ENCODE results near the gene THUMPD2. TPM values are rescaled to one million over a fixed set of nuclear protein-coding genes. Genes with fewer than 3 reads are reported as not detected.
"Not testable (repeated sequence)": the region's sequence is repeated elsewhere in the genome, so short reads cannot be mapped to it uniquely, and the experiment has no call there.

THUMPD2 gene
- 10 to 100 TPM; 18.8 to 21.9 TPM for total RNA-seq

GRCh38 chr2:39778775-39779340 is at the start of gene THUMPD2:
THUMPD2 (minus strand) TSS chr2:39779258; CDS start chr2:39779239, 19 bp downstream.
- Mint-ChIP-seq H3K4me1 (peaks cover 46% of the 10 kb centered on the region), H3K36me3 (peaks cover 36% of the 10 kb centered on the region), H3K4me3 (peak within 1 kb of the TSS; percentile 92), H3K27me3 (no peaks in the 10 kb centered on the region), H3K27ac (peak within 1 kb of the TSS; percentile 90), H3K9me3 (peaks cover 2% of the 10 kb centered on the region)
- peak; percentile 78 for DNase-seq

GRCh38 chr2:39821871-39822270 is 42.8 kb upstream of the THUMPD2 start:
- Mint-ChIP-seq H3K9me3 (no peaks in the 10 kb centered on the region), H3K36me3 (no peaks in the 10 kb centered on the region), H3K4me1 (no peaks in the 10 kb centered on the region), H3K4me3 (no peak overlapping the region), H3K27ac (no peak overlapping the region), H3K27me3 (no peaks in the 10 kb centered on the region)
- no peak for DNase-seq

GRCh38 chr2:39816845-39817244 is 37.8 kb upstream of the THUMPD2 start:
- Mint-ChIP-seq H3K4me3 (no peak overlapping the region), H3K36me3 (peaks cover 4% of the 10 kb centered on the region), H3K27me3 (peaks cover 4% of the 10 kb centered on the region), H3K27ac (no peak overlapping the region), H3K4me1 (no peaks in the 10 kb centered on the region), H3K9me3 (peaks cover 6% of the 10 kb centered on the region)
- no peak for DNase-seq

GRCh38 chr2:39816428-39816827 is 37.4 kb upstream of the THUMPD2 start:
- H3K9me3 Mint-ChIP-seq = peaks cover 7% of the 10 kb centered on the region
- H3K27ac Mint-ChIP-seq = no peak overlapping the region
- DNase-seq = no peak
- H3K4me3 Mint-ChIP-seq = no peak overlapping the region
- no peaks in the 10 kb centered on the region for H3K4me1 Mint-ChIP-seq
- peaks cover 4% of the 10 kb centered on the region for H3K36me3 Mint-ChIP-seq
- peaks cover 4% of the 10 kb centered on the region for H3K27me3 Mint-ChIP-seq

GRCh38 chr2:39805936-39806608 is 27.0 kb upstream of the THUMPD2 start:
- no peak for DNase-seq
- no peak overlapping the region for H3K4me3 Mint-ChIP-seq
- peaks cover 43% of the 10 kb centered on the region for H3K9me3 Mint-ChIP-seq
- H3K27ac Mint-ChIP-seq = no peak overlapping the region
- H3K4me1 Mint-ChIP-seq = no peaks in the 10 kb centered on the region
- H3K36me3 Mint-ChIP-seq = peaks cover 4% of the 10 kb centered on the region
- peaks cover 3% of the 10 kb centered on the region for H3K27me3 Mint-ChIP-seq

DNA sequence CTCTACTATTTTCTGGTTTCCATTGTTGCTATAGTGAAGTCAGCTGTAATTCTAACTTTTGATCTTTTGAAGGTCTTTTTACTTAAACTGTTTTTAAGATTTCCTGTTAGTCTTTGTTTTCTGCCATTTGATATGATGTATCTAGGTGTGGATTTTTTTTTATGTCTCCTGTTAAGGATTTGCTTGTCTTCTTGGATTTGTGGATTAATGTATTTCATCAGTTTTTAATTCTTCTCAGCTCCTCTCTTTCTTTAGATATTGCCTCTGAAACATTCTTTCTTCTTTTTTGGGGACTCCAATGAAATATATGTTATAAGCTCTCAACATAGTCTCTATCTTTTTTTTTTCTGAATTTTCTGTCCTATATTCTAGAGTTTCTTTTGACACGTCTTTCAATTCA is 24.8 kb upstream of the THUMPD2 start:
- Mint-ChIP-seq H3K27ac (no peak overlapping the region), H3K27me3 (peaks cover 3% of the 10 kb centered on the region), H3K9me3 (peaks cover 36% of the 10 kb centered on the region), H3K36me3 (no peaks in the 10 kb centered on the region), H3K4me1 (no peaks in the 10 kb centered on the region), H3K4me3 (no peak overlapping the region)
- no peak for DNase-seq

GRCh38 chr2:39800752-39801151 is 21.7 kb upstream of the THUMPD2 start:
- DNase-seq = no peak
- Mint-ChIP-seq H3K27me3 (peaks cover 3% of the 10 kb centered on the region), H3K4me3 (no peak overlapping the region), H3K36me3 (no peaks in the 10 kb centered on the region), H3K9me3 (peaks cover 24% of the 10 kb centered on the region), H3K4me1 (no peaks in the 10 kb centered on the region), H3K27ac (no peak overlapping the region)

GRCh38 chr2:39796134-39796533 is 17.1 kb upstream of the THUMPD2 start:
- H3K27ac Mint-ChIP-seq = no peak overlapping the region
- no peaks in the 10 kb centered on the region for H3K27me3 Mint-ChIP-seq
- H3K4me1 Mint-ChIP-seq = no peaks in the 10 kb centered on the region
- H3K4me3 Mint-ChIP-seq = no peak overlapping the region
- peaks cover 6% of the 10 kb centered on the region for H3K9me3 Mint-ChIP-seq
- H3K36me3 Mint-ChIP-seq = no peaks in the 10 kb centered on the region
- DNase-seq = no peak

DNA sequence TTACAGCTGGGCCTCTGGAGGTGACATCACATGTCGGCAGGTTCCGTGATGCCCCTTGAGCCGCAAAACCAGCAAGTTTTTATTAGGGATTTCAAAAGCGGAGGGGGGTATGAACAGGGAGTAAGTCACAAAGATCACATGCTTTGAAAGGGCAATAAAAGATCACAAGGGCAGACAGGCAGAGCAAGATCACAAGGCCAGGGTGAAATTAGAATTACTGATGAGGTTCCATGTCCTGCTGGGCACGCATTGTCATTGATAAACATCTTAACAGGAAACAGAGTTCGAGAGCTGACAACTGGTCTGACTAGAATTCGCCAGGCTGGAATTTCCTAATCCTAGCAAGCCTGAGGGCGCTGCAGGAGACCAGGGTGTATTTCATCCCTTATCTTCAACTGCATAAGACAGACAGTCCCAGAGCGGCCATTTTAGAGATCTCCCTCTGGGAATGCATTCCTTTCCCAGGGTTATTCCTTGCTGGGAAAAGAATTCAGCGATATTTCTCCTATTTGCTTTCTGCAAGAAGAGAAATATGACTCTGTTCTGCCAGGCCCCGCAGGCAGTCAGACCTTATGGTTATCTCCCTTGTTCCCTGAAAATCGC is 11.3 kb upstream of the THUMPD2 start:
- peaks cover 15% of the 10 kb centered on the region for H3K9me3 Mint-ChIP-seq
- not testable (repeated sequence) for H3K36me3 Mint-ChIP-seq, DNase-seq, H3K4me1 Mint-ChIP-seq, H3K27ac Mint-ChIP-seq, H3K4me3 Mint-ChIP-seq, H3K27me3 Mint-ChIP-seq

GRCh38 chr2:39787950-39788349 is 8.9 kb upstream of the THUMPD2 start:
- H3K9me3 Mint-ChIP-seq = peaks cover 15% of the 10 kb centered on the region
- peaks cover 2% of the 10 kb centered on the region for H3K4me1 Mint-ChIP-seq
- H3K36me3 Mint-ChIP-seq = no peaks in the 10 kb centered on the region
- H3K27me3 Mint-ChIP-seq = no peaks in the 10 kb centered on the region
- DNase-seq = no peak
- H3K4me3 Mint-ChIP-seq = no peak overlapping the region
- no peak overlapping the region for H3K27ac Mint-ChIP-seq

DNA sequence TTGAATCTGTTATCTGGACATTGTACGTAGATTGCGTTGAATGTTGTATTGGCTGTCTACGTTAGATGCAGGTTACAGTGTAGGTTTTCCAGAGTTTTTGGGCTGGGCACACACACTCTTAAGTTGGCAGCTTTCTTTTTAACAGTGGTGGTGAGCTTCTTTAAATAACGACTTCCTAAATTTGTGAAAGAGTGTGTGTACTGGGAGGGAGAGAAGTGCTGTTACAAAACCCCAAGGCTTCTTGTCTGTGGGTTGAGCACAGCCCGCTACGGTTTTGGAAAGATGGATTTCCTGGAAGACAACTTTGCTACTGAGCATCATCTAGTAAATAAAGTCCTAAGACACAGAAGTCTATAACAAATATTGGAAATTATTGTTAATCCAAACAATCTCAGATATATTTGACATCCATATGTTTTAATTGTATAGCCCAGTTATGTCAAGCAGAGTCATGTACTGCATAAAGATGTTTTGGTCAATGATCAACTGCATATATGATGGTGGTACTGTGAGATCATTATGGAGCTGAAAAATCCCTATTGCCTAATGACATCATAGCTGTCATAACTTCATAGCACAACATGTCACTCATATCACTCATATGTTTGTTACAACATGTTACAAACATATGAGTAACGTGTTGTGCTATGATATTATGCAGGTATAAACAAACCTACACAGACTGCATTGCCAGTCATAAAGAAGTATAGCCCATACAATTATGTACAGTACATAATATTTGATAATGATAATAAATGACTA is 7.9 kb upstream of the THUMPD2 start:
- no peak overlapping the region for H3K4me3 Mint-ChIP-seq
- no peaks in the 10 kb centered on the region for H3K36me3 Mint-ChIP-seq
- no peak for DNase-seq
- H3K27me3 Mint-ChIP-seq = no peaks in the 10 kb centered on the region
- H3K4me1 Mint-ChIP-seq = peaks cover 5% of the 10 kb centered on the region
- no peak overlapping the region for H3K27ac Mint-ChIP-seq
- peaks cover 15% of the 10 kb centered on the region for H3K9me3 Mint-ChIP-seq

- no peak for DNase-seq
- Mint-ChIP-seq H3K36me3 (peaks cover 12% of the 10 kb centered on the region), H3K4me3 (no peak overlapping the region), H3K4me1 (peaks cover 25% of the 10 kb centered on the region), H3K9me3 (no peaks in the 10 kb centered on the region), H3K27me3 (no peaks in the 10 kb centered on the region), H3K27ac (no peak overlapping the region)
Measured at GRCh38 chr2:39782591-39782990, 3.5 kb upstream of the THUMPD2 start.

GRCh38 chr2:39781697-39782096 is 2.6 kb upstream of the THUMPD2 start:
- Mint-ChIP-seq H3K4me3 (no peak overlapping the region), H3K9me3 (no peaks in the 10 kb centered on the region), H3K36me3 (peaks cover 18% of the 10 kb centered on the region), H3K27me3 (no peaks in the 10 kb centered on the region), H3K4me1 (peaks cover 32% of the 10 kb centered on the region), H3K27ac (no peak overlapping the region)
- DNase-seq = no peak

DNA sequence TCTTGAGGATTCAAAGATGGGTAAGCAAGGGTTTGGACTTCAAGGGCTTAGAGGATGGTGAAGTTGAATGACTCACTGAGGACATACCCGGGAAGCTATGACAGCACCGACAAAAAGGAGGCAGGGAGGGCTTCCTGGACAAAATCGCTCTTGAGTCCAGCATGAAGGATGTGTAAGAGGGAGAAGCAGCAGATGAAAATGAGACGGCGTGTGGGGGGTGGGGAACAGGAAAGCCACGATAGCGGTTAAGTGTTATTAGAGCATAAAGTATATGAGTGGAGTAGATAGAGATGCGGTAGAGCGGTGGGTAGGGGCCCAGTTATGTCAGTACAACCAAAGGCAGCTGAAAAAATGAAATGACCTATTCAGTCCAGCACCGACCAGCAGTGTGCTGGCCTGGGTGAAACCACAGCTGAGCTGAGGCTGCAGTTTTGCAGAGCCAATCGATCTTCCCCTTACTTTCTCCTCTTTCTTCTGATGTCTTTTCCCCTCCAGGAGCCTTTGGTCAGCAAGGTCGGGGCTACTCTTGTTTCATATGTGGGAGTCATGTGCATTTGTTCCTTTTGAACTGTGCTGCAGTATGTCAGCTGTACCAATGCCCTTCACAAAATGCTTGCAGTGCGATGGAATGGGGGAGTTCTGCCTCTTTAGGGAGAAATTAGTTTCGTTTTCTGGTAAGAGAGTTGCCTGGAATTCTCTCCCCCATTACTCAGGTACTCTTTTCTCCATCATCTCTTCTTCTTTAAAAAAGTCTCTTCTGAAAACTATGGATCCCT is 2.0 kb upstream of the THUMPD2 start:
- peaks cover 33% of the 10 kb centered on the region for H3K4me1 Mint-ChIP-seq
- H3K27ac Mint-ChIP-seq = no peak overlapping the region
- no peak for DNase-seq
- H3K4me3 Mint-ChIP-seq = no peak overlapping the region
- peaks cover 25% of the 10 kb centered on the region for H3K36me3 Mint-ChIP-seq
- H3K27me3 Mint-ChIP-seq = no peaks in the 10 kb centered on the region
- H3K9me3 Mint-ChIP-seq = peaks cover 2% of the 10 kb centered on the region

DNA sequence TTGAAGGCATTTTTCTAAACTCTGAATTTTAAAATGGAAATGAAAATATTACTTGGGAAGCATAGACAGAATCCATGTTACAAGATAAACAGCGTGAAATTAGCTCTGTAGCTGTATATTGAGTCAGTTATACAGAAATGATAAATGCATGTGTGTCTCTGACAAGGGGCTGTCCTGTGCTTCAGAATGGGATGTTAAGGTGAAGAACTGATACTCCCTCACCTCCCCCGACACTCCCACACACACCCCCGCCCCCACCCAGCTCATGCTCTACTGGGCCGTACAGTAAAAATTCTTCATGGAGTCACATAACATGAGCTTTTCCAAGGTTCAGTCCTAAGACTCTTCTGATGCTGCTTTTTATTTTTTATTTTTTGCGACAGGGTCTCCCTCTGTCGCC is 869 bp upstream of the THUMPD2 start:
- no peaks in the 10 kb centered on the region for H3K27me3 Mint-ChIP-seq
- H3K27ac Mint-ChIP-seq = peak overlapping the region; percentile 74
- peaks cover 2% of the 10 kb centered on the region for H3K9me3 Mint-ChIP-seq
- peaks cover 33% of the 10 kb centered on the region for H3K36me3 Mint-ChIP-seq
- DNase-seq = no peak
- H3K4me3 Mint-ChIP-seq = peak overlapping the region; percentile 92
- H3K4me1 Mint-ChIP-seq = peaks cover 42% of the 10 kb centered on the region

Measured in activated naive CD8-positive, alpha-beta T cell treated with anti-CD3 and anti-CD28 coated beads for 36 hours (primary cell).